DOHH2 (cell line): ENCODE results near the gene ATP8A2.
"Not testable (repeated sequence)": the region's sequence is repeated elsewhere in the genome, so short reads cannot be mapped to it uniquely, and the experiment has no call there.

Source experiments
- H3F3A ChIP-seq: fragments of 200-600 bp; sonication (generic), shearing (Covaris generic); 2 replicates; pipeline ENCODE4 v1.6.0; 2016; ENCODE audit warnings: antibody characterized with exemption, mild to moderate bottlenecking; ENCODE audit not compliant: control insufficient read depth, insufficient read depth
- H3K27ac ChIP-seq: fragments of 200-600 bp; sonication (generic); 2 replicates; pipeline ENCODE4 v1.5.1; 2014; ENCODE audit warnings: low read depth, mild to moderate bottlenecking, low read length, moderate library complexity
- H3K27me3 ChIP-seq: fragments of 200-600 bp; sonication (generic); 2 replicates; pipeline ENCODE4 v1.6.1; 2014; ENCODE audit warnings: mild to moderate bottlenecking, low read length, mixed read lengths; ENCODE audit not compliant: control insufficient read depth
- H3K36me3 ChIP-seq: fragments of 200-600 bp; sonication (generic); 2 replicates; pipeline ENCODE4 v1.6.1; 2014; ENCODE audit warnings: mild to moderate bottlenecking, low read length, moderate library complexity, mixed read lengths; ENCODE audit not compliant: control insufficient read depth
- H3K4me1 ChIP-seq: fragments of 200-600 bp; sonication (generic); 2 replicates; pipeline ENCODE4 v1.6.1; 2014; ENCODE audit warnings: mild to moderate bottlenecking, low read length, mixed read lengths; ENCODE audit not compliant: control insufficient read depth
- H3K4me2 ChIP-seq: fragments of 200-600 bp; sonication (generic); 2 replicates; pipeline ENCODE4 v1.6.0; 2014; ENCODE audit warnings: mild to moderate bottlenecking, low read length, moderate library complexity
- H3K4me3 ChIP-seq: fragments of 200-600 bp; sonication (generic); 2 replicates; pipeline ENCODE4 v1.5.1; 2014; ENCODE audit warnings: mild to moderate bottlenecking, low read length, mixed read lengths
- H3K79me2 ChIP-seq: fragments of 200-600 bp; sonication (generic); 2 replicates; pipeline ENCODE4 v1.6.1; 2014; ENCODE audit warnings: mild to moderate bottlenecking, low read length, mixed read lengths; ENCODE audit not compliant: control insufficient read depth
- H3K9me2 ChIP-seq: fragments of 200-600 bp; sonication (generic); replicated peaks from 2 replicates; pipeline ENCODE4 v1.6.1; 2014; ENCODE audit warnings: mild to moderate bottlenecking, low read length, mixed read lengths; ENCODE audit not compliant: control insufficient read depth
- H3K9me3 ChIP-seq: fragments of 200-600 bp; sonication (generic); 2 replicates; pipeline ENCODE4 v1.6.1; 2014; ENCODE audit warnings: antibody characterized with exemption, low read length, mixed read lengths; ENCODE audit not compliant: control insufficient read depth, insufficient read depth
- H4K20me1 ChIP-seq: fragments of 200-600 bp; sonication (generic); 2 replicates; pipeline ENCODE4 v1.6.0; 2014; ENCODE audit warnings: low read depth, mild to moderate bottlenecking, antibody characterized with exemption, low read length, moderate library complexity; ENCODE audit not compliant: control insufficient read depth, insufficient read depth
- EZH2phosphoT487 ChIP-seq: fragments of 200-600 bp; sonication (generic); IDR thresholded peaks from 2 replicates; pipeline ENCODE4 v1.6.1; 2017; ENCODE audit warnings: borderline replicate concordance, mild to moderate bottlenecking, antibody characterized with exemption, low read length, moderate library complexity, mixed read lengths
- TF ChIP-seq, protein P1 (sequence below): fragments of 200-600 bp; sonication (generic); IDR thresholded peaks from one replicate; pipeline ENCODE4 v1.5.1; 2014; ENCODE audit warnings: antibody characterized with exemption, mild to moderate bottlenecking, low read depth, low read length; ENCODE audit not compliant: poor library complexity, severe bottlenecking

ATP8A2 gene

DNA sequence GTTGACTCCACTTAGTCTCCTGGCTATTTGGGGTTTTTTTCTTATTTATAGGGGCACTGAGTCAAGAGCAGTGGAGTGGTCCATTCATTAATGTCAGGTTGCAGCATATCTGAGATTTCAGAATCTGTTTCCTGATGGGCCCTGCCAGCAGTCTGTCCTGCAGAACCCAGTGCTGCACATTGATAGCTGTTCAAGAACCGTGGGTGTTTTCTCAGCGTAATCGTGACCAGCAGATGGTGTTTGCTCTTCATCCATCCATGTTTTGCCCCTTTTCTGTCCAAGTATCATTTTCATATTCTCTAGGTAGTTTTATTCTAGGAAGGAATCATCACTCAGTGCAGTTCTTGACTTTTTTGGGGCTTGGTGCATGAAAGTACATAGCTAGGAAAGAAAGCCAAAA, 166.5 kb downstream of the ATP8A2 start:
- Histone ChIP-seq H3K27me3 (no peaks in the 10 kb centered on the region), H3K79me2 (no peaks in the 10 kb centered on the region), H3K9me2 (no peaks in the 10 kb centered on the region), H3K9me3 (no peaks in the 10 kb centered on the region), H3K27ac (no peak overlapping the region), H3F3A (no peaks in the 10 kb centered on the region), H3K4me3 (no peak overlapping the region), H3K4me2 (no peak overlapping the region), H4K20me1 (no peaks in the 10 kb centered on the region), H3K4me1 (no peaks in the 10 kb centered on the region), H3K36me3 (no peaks in the 10 kb centered on the region)
- no peak for TF ChIP-seq EZH2phosphoT487
- TF ChIP-seq, protein P1, sequence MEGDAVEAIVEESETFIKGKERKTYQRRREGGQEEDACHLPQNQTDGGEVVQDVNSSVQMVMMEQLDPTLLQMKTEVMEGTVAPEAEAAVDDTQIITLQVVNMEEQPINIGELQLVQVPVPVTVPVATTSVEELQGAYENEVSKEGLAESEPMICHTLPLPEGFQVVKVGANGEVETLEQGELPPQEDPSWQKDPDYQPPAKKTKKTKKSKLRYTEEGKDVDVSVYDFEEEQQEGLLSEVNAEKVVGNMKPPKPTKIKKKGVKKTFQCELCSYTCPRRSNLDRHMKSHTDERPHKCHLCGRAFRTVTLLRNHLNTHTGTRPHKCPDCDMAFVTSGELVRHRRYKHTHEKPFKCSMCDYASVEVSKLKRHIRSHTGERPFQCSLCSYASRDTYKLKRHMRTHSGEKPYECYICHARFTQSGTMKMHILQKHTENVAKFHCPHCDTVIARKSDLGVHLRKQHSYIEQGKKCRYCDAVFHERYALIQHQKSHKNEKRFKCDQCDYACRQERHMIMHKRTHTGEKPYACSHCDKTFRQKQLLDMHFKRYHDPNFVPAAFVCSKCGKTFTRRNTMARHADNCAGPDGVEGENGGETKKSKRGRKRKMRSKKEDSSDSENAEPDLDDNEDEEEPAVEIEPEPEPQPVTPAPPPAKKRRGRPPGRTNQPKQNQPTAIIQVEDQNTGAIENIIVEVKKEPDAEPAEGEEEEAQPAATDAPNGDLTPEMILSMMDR, result no peak

DNA sequence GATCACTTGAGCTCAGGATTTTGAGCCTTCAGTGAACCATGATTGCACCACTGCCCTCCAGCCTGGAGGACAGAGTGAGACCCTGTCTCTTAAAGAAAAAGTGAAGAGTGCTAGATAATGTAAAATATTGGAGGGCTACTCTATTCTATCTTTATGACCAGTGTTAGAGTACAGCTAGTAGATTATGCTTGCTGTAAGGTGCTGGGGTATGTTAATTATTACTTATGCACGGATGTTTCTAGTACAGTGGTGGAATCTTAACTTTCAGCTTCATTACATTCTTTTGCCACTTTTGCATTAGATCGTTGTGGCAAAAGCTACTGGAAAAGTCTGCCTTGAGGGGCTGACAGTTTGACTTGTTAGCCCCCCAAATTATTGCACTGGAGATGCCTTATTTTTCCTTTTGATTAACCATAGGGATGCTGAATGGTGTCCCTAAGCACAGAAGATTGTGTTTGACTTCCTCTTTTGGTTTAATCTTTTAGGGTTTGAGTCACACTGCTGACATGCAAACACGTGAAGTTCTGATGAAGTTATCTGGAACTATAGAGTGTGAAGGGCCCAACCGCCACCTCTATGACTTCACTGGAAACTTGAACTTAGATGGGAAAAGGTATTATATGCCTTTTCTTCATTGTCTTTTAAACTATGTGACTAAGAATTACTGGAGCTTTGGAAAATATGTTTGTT, 169.8 kb downstream of the ATP8A2 start:
- Histone ChIP-seq H3K4me2 (no peak overlapping the region), H3K4me1 (no peaks in the 10 kb centered on the region), H3K27ac (no peak overlapping the region), H3K36me3 (no peaks in the 10 kb centered on the region), H3K27me3 (no peaks in the 10 kb centered on the region), H3K9me3 (no peaks in the 10 kb centered on the region), H3K79me2 (no peaks in the 10 kb centered on the region), H4K20me1 (no peaks in the 10 kb centered on the region), H3F3A (no peaks in the 10 kb centered on the region), H3K4me3 (no peak overlapping the region), H3K9me2 (no peaks in the 10 kb centered on the region)
- TF ChIP-seq, protein P1, result no peak
- TF ChIP-seq EZH2phosphoT487, result no peak

DNA sequence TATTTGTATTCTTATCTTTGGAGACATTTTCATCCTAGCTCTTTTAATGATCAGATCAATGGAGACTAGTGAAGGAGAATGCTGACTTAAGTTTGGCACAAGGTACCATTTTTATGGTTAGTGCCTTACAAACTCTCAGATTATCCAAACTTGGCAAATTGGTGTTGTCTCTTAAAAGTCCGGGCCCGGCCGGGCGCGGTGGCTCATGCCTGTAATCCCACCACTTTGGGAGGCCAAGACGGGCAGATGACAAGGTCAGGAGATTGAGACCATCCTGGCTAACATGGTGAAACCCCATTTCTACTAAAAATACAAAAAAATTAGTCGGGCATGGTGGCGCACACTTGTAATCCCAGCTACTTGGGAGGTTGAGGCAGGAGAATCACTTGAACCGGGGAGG, 177.2 kb downstream of the ATP8A2 start:
- not testable (repeated sequence) for H3K9me3 ChIP-seq, H3K27me3 ChIP-seq, H3K4me3 ChIP-seq, H3F3A ChIP-seq, H3K4me1 ChIP-seq, H3K4me2 ChIP-seq, H3K36me3 ChIP-seq, H3K27ac ChIP-seq, H3K9me2 ChIP-seq, H3K79me2 ChIP-seq, H4K20me1 ChIP-seq

DNA sequence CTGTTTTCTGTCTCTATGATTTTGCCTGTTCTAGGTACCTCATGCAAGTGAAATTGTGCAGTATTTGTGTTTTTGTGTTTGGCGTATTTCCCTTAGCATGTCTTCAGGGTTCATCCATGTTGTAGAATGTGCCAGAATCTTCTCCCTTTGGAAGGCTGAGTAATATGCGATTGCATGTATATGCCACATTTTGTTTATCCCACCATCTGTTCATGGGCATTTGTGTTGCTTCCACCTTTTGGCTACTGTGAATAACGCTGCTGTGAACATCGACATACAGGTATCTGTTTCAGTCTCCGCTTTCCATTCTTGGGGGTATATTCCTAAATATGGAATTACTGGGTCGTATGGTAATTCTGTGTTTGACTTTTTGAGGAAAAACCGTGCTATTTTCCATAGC, 190.0 kb downstream of the ATP8A2 start:
- no peaks in the 10 kb centered on the region for H3K36me3 ChIP-seq
- H3K79me2 ChIP-seq, result no peaks in the 10 kb centered on the region
- H3K9me2 ChIP-seq, result no peaks in the 10 kb centered on the region
- H3K4me2 ChIP-seq, result no peak overlapping the region
- H3F3A ChIP-seq, result no peaks in the 10 kb centered on the region
- TF ChIP-seq, protein P1, result no peak
- TF ChIP-seq EZH2phosphoT487, result no peak
- H3K4me3 ChIP-seq, result no peak overlapping the region
- H4K20me1 ChIP-seq, result no peaks in the 10 kb centered on the region
- H3K27ac ChIP-seq, result no peak overlapping the region
- H3K9me3 ChIP-seq, result no peaks in the 10 kb centered on the region
- no peaks in the 10 kb centered on the region for H3K4me1 ChIP-seq
- no peaks in the 10 kb centered on the region for H3K27me3 ChIP-seq
